ENCODE results near the gene ENTPD2. TPM values are rescaled to one million over a fixed set of nuclear protein-coding genes. Genes with fewer than 3 reads are reported as not detected.

The ENTPD2 gene
- total RNA-seq, 1 experiment from 2014 or later = 8.3 TPM

- no peak for DNase-seq (ENCODE audit: low spot score)
- Mint-ChIP-seq H3K27ac (no peak overlapping the region), H3K4me3 (no peak overlapping the region), H3K27me3 (ENCODE audit: low read depth) (no peaks in the 10 kb centered on the region), H3K36me3 (peaks cover 5% of the 10 kb centered on the region; the same call in 1 of the 2 replicates), H3K9me3 (no peaks in the 10 kb centered on the region), H3K4me1 (no peaks in the 10 kb centered on the region)
- ChIA-PET POLR2A (interaction anchor here (0.8 to 1.0 kb wide), 2 partner anchors 88 to 188 kb away, joined by 4 read pairs; no protein-coding TSS in a partner anchor), CTCF (interaction anchor here (0.6 to 4.9 kb wide), 78 partner anchors 8 to 387 kb away, joined by 3 to 151 read pairs (median 7); partner anchors contain the start of genes AJM1, C8G, CLIC3 and ENTPD2)
- TF ChIP-seq HMGXB4 (CRISPR knock-in tag; IDR thresholded peaks at IDR 0.05) = no peak
- TF ChIP-seq FOXJ3 (CRISPR knock-in tag; IDR thresholded peaks at IDR 0.05; ENCODE audit: borderline replicate concordance) = no peak
- TF ChIP-seq IRF2 (CRISPR knock-in tag; IDR thresholded peaks at IDR 0.05; ENCODE audit: borderline replicate concordance, low read depth) = no peak
- TF ChIP-seq E2F5 (CRISPR knock-in tag; IDR thresholded peaks at IDR 0.05) = no peak
- no peak for TF ChIP-seq SMAD3 (CRISPR knock-in tag; IDR thresholded peaks at IDR 0.05; ENCODE audit: borderline replicate concordance)
- no peak for TF ChIP-seq ZBTB43 (CRISPR knock-in tag; IDR thresholded peaks at IDR 0.05)
- no peak for TF ChIP-seq ZNF281 (CRISPR knock-in tag; IDR thresholded peaks at IDR 0.05)
- no peak for TF ChIP-seq USF1 (CRISPR knock-in tag; IDR thresholded peaks at IDR 0.05)
- TF ChIP-seq AR (CRISPR knock-in tag; IDR thresholded peaks at IDR 0.05) = no peak
- no peak for TF ChIP-seq ATF2 (CRISPR knock-in tag; IDR thresholded peaks at IDR 0.05; ENCODE audit: borderline replicate concordance, low read depth)
- TF ChIP-seq ZNF232 (CRISPR knock-in tag; IDR thresholded peaks at IDR 0.05) = no peak
- TF ChIP-seq JUN (CRISPR knock-in tag; IDR thresholded peaks at IDR 0.05) = no peak
- TF ChIP-seq STAT6 (CRISPR knock-in tag; conservative IDR thresholded peaks at IDR 0.05; ENCODE audit: low read depth) = no peak
- TF ChIP-seq ESRRA (CRISPR knock-in tag; IDR thresholded peaks at IDR 0.05; ENCODE audit: borderline replicate concordance) = no peak
- TF ChIP-seq SP1 (CRISPR knock-in tag; conservative IDR thresholded peaks at IDR 0.05) = no peak
- no peak for TF ChIP-seq MYBL2 (CRISPR knock-in tag; IDR thresholded peaks at IDR 0.05)
- ATAC-seq = no peak
These were observed 17.9 kb downstream of the ENTPD2 start for GRCh38 chr9:137035937-137036336.
